Transverse colon (tissue), 4 donors: ENCODE measurements around the gene CYP8B1. TPM values are rescaled to one million over a fixed set of nuclear protein-coding genes. Genes with fewer than 3 reads are reported as not detected.

Source experiments
- DNase-seq: peaks from one replicate; pipeline ENCODE4 v3.0.0-alpha.2; 2019
- H3K27ac ChIP-seq, 4 donors: fragments of 200-600 bp; sonication (generic); 2 replicates each; pipeline ENCODE4 v1.5.1; 2016 to 2018; ENCODE audit warnings: inconsistent platforms in 4 of 4
- H3K27me3 ChIP-seq: fragments of 200-600 bp; sonication (generic); 2 replicates; pipeline ENCODE4 v1.5.1; 2017; ENCODE audit warnings: inconsistent platforms
- H3K36me3 ChIP-seq, 4 donors: fragments of 200-600 bp; sonication (generic); 2 replicates each; pipeline ENCODE4 v1.5.1; 2017 to 2019; ENCODE audit warnings: inconsistent platforms in 4 of 4
- H3K4me1 ChIP-seq, 4 donors: fragments of 200-600 bp; sonication (generic); 2 replicates each; pipeline ENCODE4 v1.5.1; 2017 to 2020; ENCODE audit warnings: inconsistent platforms in 4 of 4
- H3K4me3 ChIP-seq, 4 donors: fragments of 200-600 bp; sonication (generic); 1 replicate in 1 of 4; 2 replicates in 3 of 4; pipeline versions ENCODE4 v1.5.1 to v1.6.1; 2017 to 2019; ENCODE audit warnings: inconsistent platforms in 4 of 4
- H3K9me3 ChIP-seq, 2 donors: fragments of 200-600 bp; sonication (generic); 2 replicates each; pipeline ENCODE4 v1.5.1; 2017 to 2019; ENCODE audit warnings: inconsistent platforms in 2 of 2
- EP300 ChIP-seq: sonication (generic); formaldehyde crosslinking; IDR thresholded peaks from one replicate; pipeline ENCODE4 v1.6.1; 2017; ENCODE audit warnings: antibody characterized with exemption, low read depth
- POLR2A ChIP-seq: fragments of 450-650 bp; IDR thresholded peaks from one replicate; pipeline ENCODE4 v1.6.1; 2016; ENCODE audit warnings: antibody characterized with exemption, mild to moderate bottlenecking, moderate library complexity
- POLR2AphosphoS5 ChIP-seq, 3 donors: sonication (generic); formaldehyde crosslinking; IDR thresholded peaks; one replicate each; pipeline ENCODE4 v1.6.1; 2016; ENCODE audit warnings: antibody characterized with exemption in 3 of 3
- WGBS, 2 donors: methylation state at CpG; one replicate each; pipeline ENCODE4 v1.1.5; 2018; ENCODE audit warnings: low coverage in 1 of 2; 5-methylcytosine and 5-hydroxymethylcytosine counted together
- in situ Hi-C, 4 donors: fragments of 200-750 bp; cut with MboI; loops; one replicate each; pipeline versions ENCODE4 v1.15.0 to v1.15.1; 2017; ENCODE audit warnings: low sequenced_read_pairs in 3 of 4, low pct_ligation_motif_present in 1 of 4, low pct_unique_long_range_greater_than_20kb in 1 of 4
- intact Hi-C: fragments of 100-400 bp; cut with DNase I; formaldehyde crosslinking; loops from one replicate; pipeline ENCODE4 v1.15.1; 2023; ENCODE audit warnings: low total_unique reads
- total RNA-seq, 4 donors: library from RNA; depleted of rRNA; stranded (reverse); fragments of >200 nt; gene quantifications; one replicate each; pipeline ENCODE4 v1.1.0, GENCODE V29; 2016
- TF ChIP-seq, protein P1 (sequence below), 5 experiments: fragments of 200-600 bp in 3 of 5; fragments of 450-650 bp in 2 of 5; sonication (generic) in 3 of 5; IDR thresholded peaks; 1 replicate in 2 of 5; 2 replicates in 3 of 5; pipeline ENCODE4 v1.5.1; 2016 to 2017; ENCODE audit warnings: antibody characterized with exemption in 5 of 5, inconsistent platforms in 3 of 5, mild to moderate bottlenecking in 2 of 5, moderate library complexity in 1 of 5

Gene CYP8B1
- total RNA-seq, 4 donors from 2014 or later: not detected

DNA sequence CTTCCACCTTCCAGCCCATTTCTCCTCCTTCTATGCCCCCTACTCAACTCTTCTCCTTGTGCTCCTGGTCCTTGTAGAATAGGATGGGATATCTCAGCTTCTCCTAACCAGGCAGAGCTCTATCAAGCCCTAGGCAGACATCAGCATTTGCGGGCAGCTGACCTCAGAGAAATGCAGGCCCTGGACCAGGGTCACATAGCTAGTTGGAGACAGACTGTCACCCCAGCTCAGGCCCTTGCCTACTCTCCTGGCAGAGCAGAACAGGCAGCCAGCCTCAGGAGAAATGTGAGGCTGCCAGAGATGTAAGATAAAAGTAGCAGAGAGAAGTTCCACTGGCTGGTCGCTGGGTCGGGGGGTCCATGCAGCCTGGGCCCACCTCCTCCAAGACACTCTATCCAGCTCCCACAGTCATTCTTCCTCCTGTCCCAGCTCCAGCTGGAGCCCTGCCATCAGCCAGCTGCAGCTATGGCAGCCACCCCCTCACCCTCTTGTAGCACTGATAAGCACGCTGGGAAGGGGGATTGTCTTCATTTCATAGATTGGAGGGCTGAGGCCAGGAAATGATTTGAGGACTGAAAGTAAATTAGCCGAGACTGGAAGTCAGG lies 4.0 kb downstream of the CYP8B1 start:
- no peak for TF ChIP-seq EP300
- TF ChIP-seq POLR2AphosphoS5 (IDR thresholded peaks at IDR 0.05): no peak
- TF ChIP-seq, protein P1, sequence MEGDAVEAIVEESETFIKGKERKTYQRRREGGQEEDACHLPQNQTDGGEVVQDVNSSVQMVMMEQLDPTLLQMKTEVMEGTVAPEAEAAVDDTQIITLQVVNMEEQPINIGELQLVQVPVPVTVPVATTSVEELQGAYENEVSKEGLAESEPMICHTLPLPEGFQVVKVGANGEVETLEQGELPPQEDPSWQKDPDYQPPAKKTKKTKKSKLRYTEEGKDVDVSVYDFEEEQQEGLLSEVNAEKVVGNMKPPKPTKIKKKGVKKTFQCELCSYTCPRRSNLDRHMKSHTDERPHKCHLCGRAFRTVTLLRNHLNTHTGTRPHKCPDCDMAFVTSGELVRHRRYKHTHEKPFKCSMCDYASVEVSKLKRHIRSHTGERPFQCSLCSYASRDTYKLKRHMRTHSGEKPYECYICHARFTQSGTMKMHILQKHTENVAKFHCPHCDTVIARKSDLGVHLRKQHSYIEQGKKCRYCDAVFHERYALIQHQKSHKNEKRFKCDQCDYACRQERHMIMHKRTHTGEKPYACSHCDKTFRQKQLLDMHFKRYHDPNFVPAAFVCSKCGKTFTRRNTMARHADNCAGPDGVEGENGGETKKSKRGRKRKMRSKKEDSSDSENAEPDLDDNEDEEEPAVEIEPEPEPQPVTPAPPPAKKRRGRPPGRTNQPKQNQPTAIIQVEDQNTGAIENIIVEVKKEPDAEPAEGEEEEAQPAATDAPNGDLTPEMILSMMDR (IDR thresholded peaks at IDR 0.05): no peak
- TF ChIP-seq POLR2A: no peak
- no peaks in the 10 kb centered on the region for H3K36me3 ChIP-seq
- WGBS, 2 donors: 68% methylated on average over 5 of the region's 5 CpGs; no CpG with 5 or more reads in 1 of the 2 donors
- no peak for DNase-seq
- H3K27ac ChIP-seq: no peak overlapping the region
- H3K27me3 ChIP-seq: no peaks in the 10 kb centered on the region
- intact Hi-C loops: no loop called here
- no peaks in the 10 kb centered on the region for H3K4me1 ChIP-seq
- H3K4me3 ChIP-seq: no peak overlapping the region
- H3K9me3 ChIP-seq: no peaks in the 10 kb centered on the region
- in situ Hi-C loops: no loop called here

DNA sequence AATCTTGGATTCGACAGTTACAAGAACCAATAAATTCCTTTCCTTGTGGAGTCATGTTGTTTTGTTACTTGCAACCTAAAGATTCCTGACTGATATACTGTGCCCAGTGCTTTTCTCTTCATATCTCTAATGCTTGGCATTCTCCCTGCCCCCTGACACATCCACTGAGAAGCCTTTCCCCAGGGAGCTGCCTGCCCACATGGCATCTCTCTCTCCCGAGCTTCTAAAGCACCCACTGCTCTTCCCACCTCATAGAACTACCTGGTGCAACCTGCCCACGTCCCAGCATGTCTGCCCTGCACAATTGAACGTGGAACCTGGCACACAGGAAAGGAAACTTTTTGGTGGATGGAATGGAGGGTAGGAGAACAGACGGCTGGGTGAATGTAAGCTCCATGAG lies 6.8 kb downstream of the CYP8B1 start:
- in situ Hi-C loops: no loop called here
- WGBS, 2 donors: 39 to 68% methylated on average over 4 to 5 of the region's 5 CpGs
- no peaks in the 10 kb centered on the region for H3K9me3 ChIP-seq
- no peaks in the 10 kb centered on the region for H3K36me3 ChIP-seq
- TF ChIP-seq POLR2AphosphoS5 (IDR thresholded peaks at IDR 0.05): no peak
- TF ChIP-seq EP300: no peak
- TF ChIP-seq, protein P1 (IDR thresholded peaks at IDR 0.05): no peak
- TF ChIP-seq POLR2A: no peak
- DNase-seq: no peak
- H3K4me3 ChIP-seq: no peak overlapping the region
- intact Hi-C loops: no loop called here
- no peak overlapping the region for H3K27ac ChIP-seq
- no peaks in the 10 kb centered on the region for H3K27me3 ChIP-seq
- no peaks in the 10 kb centered on the region for H3K4me1 ChIP-seq

DNA sequence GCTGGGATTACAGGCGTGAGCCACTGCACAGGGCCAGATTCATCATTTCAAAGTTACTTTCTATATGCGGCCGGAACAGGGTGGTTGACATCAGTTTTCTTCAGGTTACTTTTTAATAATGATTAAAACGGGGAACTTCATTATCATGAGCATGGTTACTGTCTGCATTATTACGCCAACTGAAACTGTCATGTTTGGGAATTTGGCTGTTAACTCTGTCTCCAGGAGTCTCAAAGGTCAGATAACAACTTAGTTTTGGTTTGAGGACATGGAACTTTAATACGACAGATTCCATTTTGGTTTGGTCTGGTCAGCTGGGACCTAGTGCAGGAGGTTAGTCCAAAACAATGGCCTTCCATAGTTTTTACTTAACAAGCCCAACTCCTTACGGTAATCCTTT lies 8.5 kb downstream of the CYP8B1 start:
- DNase-seq: no peak
- H3K4me1 ChIP-seq: no peaks in the 10 kb centered on the region
- no peak overlapping the region for H3K27ac ChIP-seq
- no peaks in the 10 kb centered on the region for H3K36me3 ChIP-seq
- intact Hi-C loops: no loop called here
- no peak overlapping the region for H3K4me3 ChIP-seq
- H3K9me3 ChIP-seq: no peaks in the 10 kb centered on the region
- H3K27me3 ChIP-seq: no peaks in the 10 kb centered on the region
- TF ChIP-seq POLR2A (no peak), EP300 (no peak), POLR2AphosphoS5 (IDR thresholded peaks at IDR 0.05) (no peak)
- TF ChIP-seq, protein P1 (IDR thresholded peaks at IDR 0.05): no peak
- 89 to 91% methylated on average over 7 of the region's 7 CpGs for WGBS, 2 donors
- in situ Hi-C loops: no loop called here

DNA sequence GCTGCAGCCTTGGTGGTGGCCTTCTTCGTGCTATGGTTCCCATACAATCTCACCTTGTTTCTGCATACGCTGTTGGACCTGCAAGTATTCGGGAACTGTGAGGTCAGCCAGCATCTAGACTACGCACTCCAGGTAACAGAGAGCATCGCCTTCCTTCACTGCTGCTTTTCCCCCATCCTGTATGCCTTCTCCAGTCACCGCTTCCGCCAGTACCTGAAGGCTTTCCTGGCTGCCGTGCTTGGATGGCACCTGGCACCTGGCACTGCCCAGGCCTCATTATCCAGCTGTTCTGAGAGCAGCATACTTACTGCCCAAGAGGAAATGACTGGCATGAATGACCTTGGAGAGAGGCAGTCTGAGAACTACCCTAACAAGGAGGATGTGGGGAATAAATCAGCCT lies 10.4 kb downstream of the CYP8B1 start:
- Histone ChIP-seq H3K9me3 (no peaks in the 10 kb centered on the region), H3K4me1 (no peaks in the 10 kb centered on the region), H3K36me3 (no peaks in the 10 kb centered on the region), H3K4me3 (no peak overlapping the region), H3K27ac (no peak overlapping the region), H3K27me3 (no peaks in the 10 kb centered on the region)
- 89 to 94% methylated on average over 5 to 8 of the region's 8 CpGs for WGBS, 2 donors
- intact Hi-C loops: no loop called here
- no peak for DNase-seq
- in situ Hi-C loops: no loop called here
- TF ChIP-seq POLR2A (no peak), EP300 (no peak), POLR2AphosphoS5 (IDR thresholded peaks at IDR 0.05) (no peak)
- TF ChIP-seq, protein P1 (IDR thresholded peaks at IDR 0.05): no peak
